ENCODE results near the gene MRPS27.
A peak's percentile ranks its signal among the peaks of the same experiment; 100 is the strongest.

The MRPS27 gene

DNA sequence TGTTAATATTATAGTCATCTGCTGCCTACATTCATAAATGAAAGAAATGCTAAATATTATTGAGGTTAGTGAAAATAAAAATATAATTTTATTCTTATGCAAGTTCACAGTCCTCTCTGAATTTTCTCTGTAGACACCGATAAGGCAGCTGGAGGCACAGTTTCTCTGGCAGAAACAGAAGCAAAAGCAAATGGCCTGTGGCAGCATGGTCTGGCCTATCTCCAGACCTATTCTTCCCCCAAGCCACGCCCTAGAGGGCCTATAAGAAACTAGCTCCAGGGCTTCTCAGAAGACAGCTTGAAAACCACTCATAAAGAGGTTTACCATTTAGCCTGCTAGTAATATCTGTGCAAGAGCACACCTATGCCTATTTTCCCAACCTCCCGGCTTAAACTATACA is 28.4 kb downstream of the MRPS27 start:
- no peak for DNase-seq (ENCODE audit: low read depth in 2 of 2, low spot score in 1 of 2)

DNA sequence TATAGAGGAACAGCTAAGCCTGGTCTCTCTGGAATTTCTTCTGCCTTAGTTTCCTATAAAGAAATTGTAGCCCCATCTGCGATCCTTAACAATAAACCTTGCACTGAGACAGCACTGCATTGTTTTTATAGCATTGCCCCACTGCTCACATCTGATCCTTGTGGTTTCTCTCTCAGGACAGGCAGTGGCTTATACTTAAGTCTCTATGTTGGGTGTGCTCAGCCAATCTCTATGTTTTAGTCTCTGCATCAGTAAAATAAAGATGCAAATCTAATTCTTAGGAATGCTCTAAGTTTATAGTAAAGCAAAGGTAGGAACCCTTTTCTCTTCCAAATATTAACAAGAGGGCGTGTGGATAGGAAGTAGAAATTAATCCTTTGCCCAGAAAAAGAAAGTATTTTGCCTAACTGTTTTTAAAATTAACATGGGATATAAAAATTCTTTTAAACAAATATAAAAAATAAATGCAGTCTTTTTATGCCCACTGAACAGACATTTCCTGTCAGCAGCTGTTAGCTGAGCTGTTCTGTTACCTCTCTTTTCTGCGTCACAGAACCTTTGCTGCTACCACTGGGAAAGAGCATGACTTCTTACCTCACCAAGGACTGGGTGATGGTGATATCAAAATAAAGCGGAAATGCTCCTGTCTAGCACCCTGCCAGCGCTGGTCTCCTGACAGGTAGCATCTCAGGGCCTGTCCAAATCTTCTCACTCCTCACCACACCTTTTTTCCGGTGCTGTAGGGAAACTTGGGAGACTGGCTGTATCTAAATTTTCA is 29.5 kb downstream of the MRPS27 start:
- DNase-seq (ENCODE audit: low read depth in 2 of 2, low spot score in 1 of 2) = no peak

GRCh38 chr5:72288924-72289323 is 31.1 kb downstream of the MRPS27 start:
- no peak for DNase-seq (ENCODE audit: low read depth in 2 of 2, low spot score in 1 of 2)

GRCh38 chr5:72286798-72287197 is 33.2 kb downstream of the MRPS27 start:
- DNase-seq (ENCODE audit: low read depth in 2 of 2, low spot score in 1 of 2) = no peak

GRCh38 chr5:72285424-72285821 is 34.6 kb downstream of the MRPS27 start:
- no peak for DNase-seq (ENCODE audit: low read depth in 2 of 2, low spot score in 1 of 2)

GRCh38 chr5:72284559-72285423 is 35.2 kb downstream of the MRPS27 start:
- no peak for DNase-seq (ENCODE audit: low read depth in 2 of 2, low spot score in 1 of 2)

DNA sequence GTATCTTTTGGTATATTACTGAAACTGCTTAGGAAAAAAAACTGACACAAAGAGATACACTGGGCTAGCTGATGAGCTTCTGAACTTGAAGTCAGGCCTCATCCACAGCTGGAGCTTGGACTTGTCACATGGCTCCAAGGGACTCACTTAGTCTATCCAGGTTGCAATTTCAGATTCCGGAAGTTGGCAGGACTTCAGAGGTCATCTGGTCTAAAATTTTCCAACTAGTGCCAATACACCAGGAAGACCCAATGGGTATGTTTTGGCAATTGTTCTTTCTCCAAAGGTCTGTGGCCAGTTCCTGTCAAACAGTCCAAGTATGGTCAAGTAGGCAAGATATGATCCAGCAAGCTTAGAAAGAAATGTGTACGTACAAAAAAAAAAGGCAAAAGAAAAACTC is 36.7 kb downstream of the MRPS27 start:
- DNase-seq (ENCODE audit: low read depth in 2 of 2, low spot score in 1 of 2) = no peak

DNA sequence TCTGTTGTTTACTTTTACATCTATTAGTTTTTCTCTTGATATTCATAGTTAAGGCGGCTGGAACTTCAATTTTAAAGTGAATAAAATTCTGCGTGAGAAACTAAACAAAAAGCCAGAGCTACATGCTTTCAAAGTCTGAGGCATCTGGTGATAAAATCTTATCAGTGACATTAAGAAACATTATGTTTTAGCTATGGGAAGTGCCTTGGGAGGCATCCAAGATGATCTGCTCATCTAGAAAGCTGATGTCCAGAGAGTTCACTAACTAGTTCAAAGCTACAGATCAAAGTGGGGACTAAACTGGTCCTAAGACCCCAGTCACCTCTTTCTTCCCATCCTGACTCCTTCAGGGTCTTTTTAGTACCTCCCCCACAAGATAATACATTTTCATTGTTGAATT is 37.2 kb downstream of the MRPS27 start:
- no peak for DNase-seq (ENCODE audit: low read depth in 2 of 2, low spot score in 1 of 2)

GRCh38 chr5:72281764-72282499 is 38.1 kb downstream of the MRPS27 start:
- DNase-seq (ENCODE audit: low read depth in 2 of 2, low spot score in 1 of 2) = no peak

DNA sequence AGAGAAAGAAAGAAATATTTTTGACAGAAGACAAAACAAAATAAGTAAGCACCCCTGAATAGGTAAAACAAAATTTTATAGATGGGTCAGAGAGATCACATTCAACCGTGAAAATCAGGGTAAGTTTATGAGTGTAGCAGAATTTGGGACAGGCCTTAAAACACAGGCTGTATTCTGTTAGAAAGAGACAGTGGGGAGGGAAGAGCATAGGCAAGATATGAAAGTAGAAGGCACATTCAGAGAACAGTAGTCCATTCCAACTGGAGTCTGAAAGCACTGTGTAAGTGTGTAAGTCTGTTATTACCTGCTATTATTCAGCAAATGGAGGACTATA is 38.6 kb downstream of the MRPS27 start:
- DNase-seq (ENCODE audit: low read depth in 2 of 2, low spot score in 1 of 2) = no peak

GRCh38 chr5:72280581-72281069 is 39.4 kb downstream of the MRPS27 start:
- no peak for DNase-seq (ENCODE audit: low read depth in 2 of 2, low spot score in 1 of 2)

DNA sequence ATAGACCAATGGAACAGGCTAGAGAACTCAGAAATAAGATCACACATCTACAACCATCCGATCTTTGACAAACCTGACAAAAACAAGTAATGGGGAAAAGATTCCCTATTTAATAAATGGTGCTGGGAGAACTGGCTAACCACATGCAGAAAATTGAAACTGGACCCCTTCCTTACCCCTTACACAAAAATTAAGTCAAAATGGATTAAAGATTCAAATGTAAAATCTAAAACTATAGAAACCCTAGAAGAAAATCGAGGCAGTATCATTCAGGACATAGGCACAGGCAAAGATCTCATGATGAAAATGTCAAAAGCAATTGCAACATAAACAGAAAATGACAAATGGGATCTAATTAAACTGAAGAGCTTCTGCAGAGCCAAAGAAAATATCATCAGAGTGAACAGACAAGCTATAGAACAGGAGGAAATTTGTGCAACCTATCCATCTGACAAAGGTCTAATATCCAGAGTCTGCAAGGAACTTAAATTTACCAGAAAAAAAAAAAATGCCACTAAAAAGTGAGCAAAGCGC is 43.8 kb downstream of the MRPS27 start:
- DNase-seq (ENCODE audit: low read depth in 2 of 2, low spot score in 1 of 2) = no peak

DNA sequence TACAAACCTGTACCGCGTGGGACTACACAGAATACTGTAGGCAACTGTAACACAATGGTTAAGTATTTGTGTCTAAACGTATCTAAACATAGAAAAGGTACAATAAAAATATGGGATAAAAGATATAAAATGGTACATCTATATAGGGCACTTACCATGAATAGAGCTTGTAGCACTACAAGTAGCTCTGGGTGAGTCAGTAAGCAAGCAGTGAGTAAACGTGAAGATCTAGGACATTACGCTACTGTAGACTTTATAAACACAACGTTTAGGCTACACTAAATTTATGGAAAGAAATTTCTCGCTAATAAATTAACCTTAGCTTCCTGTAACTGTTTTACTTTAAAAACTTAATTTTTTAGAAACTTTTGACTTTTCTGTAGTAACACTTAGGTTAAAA is 46.5 kb downstream of the MRPS27 start:
- DNase-seq (ENCODE audit: low read depth in 2 of 2, low spot score in 1 of 2) = no peak

DNA sequence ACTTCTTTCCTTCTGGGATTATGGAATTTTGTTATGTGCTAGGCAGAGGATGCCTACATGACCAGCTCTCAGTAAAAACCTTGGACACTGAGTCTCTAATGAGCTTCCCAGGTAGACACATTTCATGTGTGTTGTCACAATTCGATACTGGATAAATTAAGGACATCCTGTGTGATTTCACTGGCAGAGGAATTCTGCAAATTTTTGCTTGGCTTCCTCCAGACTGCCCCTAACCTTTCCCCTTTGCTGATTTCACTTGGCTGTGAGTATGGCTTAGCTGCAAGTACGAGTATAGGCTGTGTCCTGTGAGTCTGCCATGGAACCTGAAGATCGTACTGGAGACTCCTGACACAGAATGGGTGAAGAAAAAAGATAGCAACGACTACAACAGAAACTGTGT is 47.6 kb downstream of the MRPS27 start:
- DNase-seq (ENCODE audit: low read depth in 2 of 2, low spot score in 1 of 2) = no peak

DNA sequence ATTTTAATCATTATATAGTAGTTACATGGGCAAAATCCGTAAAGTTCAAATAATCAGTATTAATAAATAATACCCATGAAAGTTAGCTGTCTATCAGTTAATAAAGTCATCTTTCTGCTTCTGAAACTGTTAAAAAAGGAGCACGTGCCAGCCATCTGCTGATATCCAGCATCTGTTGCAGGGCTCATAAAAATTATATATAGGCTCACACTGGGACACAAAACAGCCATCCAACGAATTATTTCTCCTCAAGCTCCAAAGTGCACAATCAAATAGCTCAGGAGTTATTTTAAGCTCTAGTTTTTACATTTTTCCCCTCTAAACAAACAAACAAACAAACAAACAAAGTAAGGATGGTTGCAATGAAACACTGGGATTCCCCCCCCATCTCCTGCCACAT is 48.3 kb downstream of the MRPS27 start:
- DNase-seq (ENCODE audit: low read depth in 2 of 2, low spot score in 1 of 2) = no peak

DNA sequence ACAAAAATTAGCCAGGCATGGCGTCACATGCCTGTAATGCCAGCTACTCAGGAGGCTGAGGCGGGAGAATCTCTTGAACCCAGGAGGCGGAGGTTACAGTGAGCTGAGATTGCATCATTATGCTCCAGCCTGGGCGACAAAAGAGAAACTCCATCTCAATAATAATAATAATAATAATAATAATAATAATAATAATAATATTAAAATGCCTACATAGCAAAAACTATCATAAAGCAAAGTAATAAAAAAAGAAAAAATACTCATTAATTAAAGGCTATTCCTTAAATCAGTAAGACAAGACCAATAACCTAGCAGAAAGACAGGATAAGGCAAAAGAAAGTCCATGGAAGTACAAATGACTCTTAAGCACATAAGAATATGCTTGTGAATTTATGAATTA is 50.0 kb downstream of the MRPS27 start:
- DNase-seq (ENCODE audit: low read depth in 2 of 2, low spot score in 1 of 2) = no peak

DNA sequence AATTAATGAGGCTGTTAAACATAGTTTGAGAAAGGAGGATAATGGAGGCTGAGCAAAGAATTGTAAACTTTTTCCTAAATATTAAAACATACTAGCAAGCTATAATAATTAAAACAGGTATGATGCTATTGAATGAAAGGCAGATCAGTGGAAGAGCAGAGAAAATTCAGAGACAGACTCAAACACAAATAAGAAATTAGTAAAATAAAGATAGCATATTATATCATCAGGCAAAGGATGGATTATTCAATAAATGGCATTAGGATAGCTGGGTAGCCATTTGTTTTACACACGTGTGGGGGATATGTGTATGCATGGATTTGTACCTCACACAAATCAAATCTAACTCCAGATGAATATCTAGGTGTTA is 50.6 kb downstream of the MRPS27 start:
- DNase-seq (ENCODE audit: low read depth in 2 of 2, low spot score in 1 of 2) = no peak

- peak in 1 of 2 donors; percentile 1 for DNase-seq (ENCODE audit: low read depth in 2 of 2, low spot score in 1 of 2)
Measured at GRCh38 chr5:72268753-72269410, 51.2 kb downstream of the MRPS27 start.

GRCh38 chr5:72268260-72268659 is 51.8 kb downstream of the MRPS27 start:
- DNase-seq (ENCODE audit: low read depth in 2 of 2, low spot score in 1 of 2) = no peak

DNA sequence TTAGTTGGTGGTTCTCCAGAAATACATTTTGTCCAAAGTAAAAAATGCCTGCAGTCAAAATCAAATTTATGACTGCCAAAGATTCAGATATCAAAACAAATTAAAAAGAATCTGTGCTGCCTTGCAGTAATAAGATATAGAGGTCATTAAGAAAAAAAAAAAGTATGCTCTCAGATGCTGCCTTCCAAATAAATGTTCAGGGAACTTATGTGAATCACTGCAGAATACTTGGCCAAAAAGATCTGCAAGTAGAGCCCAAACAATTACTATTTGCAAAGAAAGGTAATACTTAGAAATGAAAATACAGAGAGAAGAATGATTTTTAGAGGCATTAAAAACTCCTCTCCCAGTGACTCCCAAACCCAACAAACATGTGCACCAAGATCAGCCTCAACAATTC is 52.4 kb downstream of the MRPS27 start:
- DNase-seq (ENCODE audit: low read depth in 2 of 2, low spot score in 1 of 2) = no peak

DNA sequence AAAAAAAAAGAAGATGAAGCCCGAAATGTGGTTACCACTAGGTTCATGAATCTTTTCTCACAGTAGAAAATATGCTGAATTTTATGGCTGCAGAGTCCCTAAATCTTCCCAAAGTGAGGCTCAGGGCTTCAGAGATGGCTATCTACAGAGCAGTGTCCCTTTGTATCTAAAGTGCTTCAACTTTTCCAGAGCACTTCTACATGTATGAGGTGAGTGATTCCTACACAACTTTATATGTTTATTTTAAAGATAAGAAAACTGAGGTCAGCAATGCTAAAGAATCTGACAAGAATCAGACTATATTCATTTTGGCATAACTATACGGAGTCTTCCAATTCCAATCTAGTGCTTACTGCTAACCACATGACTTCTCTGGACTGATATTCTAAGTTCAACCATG is 53.2 kb downstream of the MRPS27 start:
- DNase-seq (ENCODE audit: low read depth in 2 of 2, low spot score in 1 of 2) = no peak
